GM12864 (cell line): ENCODE data around the gene RNF150.

ENCODE experiments used
- DNase-seq: peaks from one replicate; pipeline ENCODE4 v3.0.0-alpha.2; 2011; ENCODE audit warnings: low read depth
- H3K4me3 ChIP-seq: 2 replicates; pipeline ENCODE4 v1.5.1; 2011; ENCODE audit warnings: mild to moderate bottlenecking, low read depth, low read length, control low read depth
- TF ChIP-seq, protein P1 (sequence below): IDR thresholded peaks from 2 replicates; pipeline ENCODE4 v1.5.1; 2011; ENCODE audit warnings: low read depth, mild to moderate bottlenecking, moderate library complexity, low read length, control low read depth, inconsistent platforms; ENCODE audit errors: missing control alignments

RNF150 gene

DNA sequence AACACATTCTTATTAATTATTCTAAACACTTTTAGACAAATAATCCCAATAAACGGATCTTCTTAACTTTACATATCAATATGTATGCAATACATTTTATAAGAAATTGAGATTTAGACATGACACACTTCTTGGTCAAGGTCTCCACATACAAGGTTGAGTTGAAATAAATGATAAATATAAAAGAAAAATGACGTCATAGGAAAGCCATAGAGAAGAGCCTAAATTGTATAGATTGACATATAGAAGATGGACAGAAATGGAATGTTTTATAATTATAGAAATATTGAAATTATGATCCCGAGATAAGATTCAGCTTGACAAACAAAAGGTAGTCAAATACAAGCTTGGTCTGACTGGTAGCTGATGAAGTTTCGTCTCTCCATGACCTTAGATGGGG lies 87.4 kb downstream of the RNF150 start:
- TF ChIP-seq, protein P1, sequence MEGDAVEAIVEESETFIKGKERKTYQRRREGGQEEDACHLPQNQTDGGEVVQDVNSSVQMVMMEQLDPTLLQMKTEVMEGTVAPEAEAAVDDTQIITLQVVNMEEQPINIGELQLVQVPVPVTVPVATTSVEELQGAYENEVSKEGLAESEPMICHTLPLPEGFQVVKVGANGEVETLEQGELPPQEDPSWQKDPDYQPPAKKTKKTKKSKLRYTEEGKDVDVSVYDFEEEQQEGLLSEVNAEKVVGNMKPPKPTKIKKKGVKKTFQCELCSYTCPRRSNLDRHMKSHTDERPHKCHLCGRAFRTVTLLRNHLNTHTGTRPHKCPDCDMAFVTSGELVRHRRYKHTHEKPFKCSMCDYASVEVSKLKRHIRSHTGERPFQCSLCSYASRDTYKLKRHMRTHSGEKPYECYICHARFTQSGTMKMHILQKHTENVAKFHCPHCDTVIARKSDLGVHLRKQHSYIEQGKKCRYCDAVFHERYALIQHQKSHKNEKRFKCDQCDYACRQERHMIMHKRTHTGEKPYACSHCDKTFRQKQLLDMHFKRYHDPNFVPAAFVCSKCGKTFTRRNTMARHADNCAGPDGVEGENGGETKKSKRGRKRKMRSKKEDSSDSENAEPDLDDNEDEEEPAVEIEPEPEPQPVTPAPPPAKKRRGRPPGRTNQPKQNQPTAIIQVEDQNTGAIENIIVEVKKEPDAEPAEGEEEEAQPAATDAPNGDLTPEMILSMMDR: no peak
- DNase-seq: no peak
- no peak overlapping the region for H3K4me3 ChIP-seq

DNA sequence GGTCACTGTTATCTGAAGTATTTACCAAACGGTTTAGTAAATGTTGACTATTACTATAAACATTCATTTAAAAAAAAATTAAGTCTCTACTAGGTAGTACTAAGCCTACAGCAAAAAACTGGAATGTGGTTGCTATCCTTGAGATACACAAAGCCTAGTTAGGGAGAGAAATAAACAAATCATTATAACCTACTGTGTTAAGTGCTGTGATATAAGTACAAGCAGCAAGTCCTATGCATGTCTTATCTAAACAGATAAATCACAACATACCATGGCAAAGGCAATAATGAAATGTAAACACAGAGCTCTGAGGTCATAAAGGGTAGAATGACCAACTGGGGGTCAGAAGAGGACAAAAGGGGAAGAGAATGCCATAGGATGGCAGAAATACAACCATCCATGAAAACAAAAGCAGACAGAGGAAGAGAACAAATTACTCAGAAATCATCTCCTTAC lies 92.2 kb downstream of the RNF150 start:
- TF ChIP-seq, protein P1: no peak
- H3K4me3 ChIP-seq: no peak overlapping the region
- DNase-seq: no peak

DNA sequence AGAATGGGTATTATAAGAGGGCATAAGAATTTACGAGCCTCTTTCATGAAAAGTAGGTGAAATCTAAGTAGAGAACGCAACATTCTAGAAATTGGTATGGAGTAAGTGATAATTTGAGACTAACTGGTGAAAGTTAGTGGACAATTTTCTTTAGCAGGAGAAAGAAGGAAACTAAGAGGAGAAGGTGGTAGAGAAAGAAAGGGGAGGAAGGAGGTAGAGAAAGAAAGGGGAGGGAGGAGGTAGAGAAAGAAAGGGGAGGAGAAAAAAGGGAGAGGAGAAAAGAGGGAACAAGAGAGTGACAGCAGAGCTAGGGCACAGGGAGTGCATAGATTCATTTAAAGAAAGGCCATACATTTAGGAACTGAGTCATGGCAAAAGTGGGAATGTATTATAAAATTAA lies 94.1 kb downstream of the RNF150 start:
- TF ChIP-seq, protein P1: no peak
- no peak overlapping the region for H3K4me3 ChIP-seq
- DNase-seq: no peak

DNA sequence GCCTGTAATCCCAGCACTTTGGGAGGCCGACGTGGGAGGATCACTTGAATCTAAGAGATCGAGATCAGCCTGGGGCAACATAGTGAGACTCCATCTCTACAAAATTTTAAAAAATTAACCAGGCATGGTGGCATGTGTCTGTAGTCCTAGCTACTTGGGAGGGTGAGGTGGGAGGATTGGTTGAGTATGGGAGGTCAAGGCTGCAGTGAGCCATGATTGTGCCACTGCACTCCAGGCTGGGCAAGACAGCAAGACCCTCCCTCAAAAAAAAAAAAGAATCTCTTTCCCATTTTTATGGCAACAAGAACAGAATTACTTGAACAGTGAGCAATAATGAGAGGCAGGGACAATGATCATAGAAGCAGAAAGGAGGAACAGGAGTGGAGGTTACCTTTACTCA lies 94.8 kb downstream of the RNF150 start:
- DNase-seq: no peak
- H3K4me3 ChIP-seq: no peak overlapping the region
- TF ChIP-seq, protein P1: no peak

DNA sequence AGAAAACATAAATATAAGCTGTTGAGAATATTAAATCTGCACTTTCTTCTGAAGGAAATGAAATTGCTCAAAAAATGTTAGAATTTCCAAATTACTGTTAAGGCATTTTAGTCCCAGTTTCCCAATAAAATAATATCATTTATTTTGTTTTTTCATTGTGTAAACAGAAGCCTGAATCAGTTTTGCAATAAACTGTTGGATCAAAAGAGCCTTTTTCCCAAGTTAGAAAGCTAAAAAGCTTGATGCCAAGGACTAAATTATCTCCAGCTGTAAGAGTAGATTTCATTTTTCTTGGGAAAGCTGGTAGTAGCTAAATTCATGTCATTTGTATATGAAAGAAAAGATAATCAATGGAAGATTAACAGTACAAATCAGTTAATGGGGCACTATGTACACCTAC lies 95.8 kb downstream of the RNF150 start:
- TF ChIP-seq, protein P1: no peak
- H3K4me3 ChIP-seq: no peak overlapping the region
- no peak for DNase-seq

DNA sequence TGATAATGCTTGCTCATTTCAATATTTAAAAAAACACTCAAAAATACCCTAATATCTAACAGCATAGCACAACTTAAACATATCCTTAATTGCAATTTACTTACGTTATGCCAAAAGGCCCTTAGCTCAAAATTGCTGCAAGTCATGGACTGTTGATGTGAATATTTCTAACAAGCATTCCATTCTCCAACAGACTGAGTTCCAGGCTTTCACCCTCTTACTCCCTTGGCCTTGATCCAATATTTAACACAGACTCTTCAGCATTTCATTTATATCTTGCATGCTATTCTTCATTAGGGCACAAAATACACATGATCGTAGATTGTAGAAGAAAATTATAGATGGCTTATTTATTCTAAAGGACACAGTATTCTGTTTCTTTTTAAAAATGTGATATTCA lies 96.5 kb downstream of the RNF150 start:
- H3K4me3 ChIP-seq: no peak overlapping the region
- TF ChIP-seq, protein P1: no peak
- no peak for DNase-seq

DNA sequence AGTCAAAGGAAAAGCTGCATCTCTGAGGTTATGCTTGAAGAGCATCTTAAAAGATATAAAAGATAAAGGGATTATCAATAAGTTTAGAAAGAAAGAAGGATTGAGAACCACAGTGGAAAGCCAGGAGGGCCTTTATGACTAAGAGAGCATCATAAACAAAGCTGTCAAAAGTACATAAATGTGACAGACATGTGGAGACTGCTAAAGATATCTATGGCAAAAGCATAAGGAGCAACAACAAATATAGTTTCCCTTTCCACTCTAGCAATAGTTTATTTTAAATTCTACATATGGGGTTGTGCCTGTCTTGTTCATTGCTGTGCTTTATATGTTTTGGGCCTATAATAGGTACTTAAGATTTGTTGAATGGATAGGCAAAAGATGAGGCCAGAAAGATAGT lies 97.3 kb downstream of the RNF150 start:
- no peak for DNase-seq
- H3K4me3 ChIP-seq: no peak overlapping the region
- TF ChIP-seq, protein P1: no peak
